ENCODE results near the gene BNIP2. TPM values are rescaled to one million over a fixed set of nuclear protein-coding genes. Genes with fewer than 3 reads are reported as not detected.
A peak's percentile ranks its signal among the peaks of the same experiment; 100 is the strongest.

The BNIP2 gene
- total and polyA plus RNA-seq, 2 of the 13 experiments (the other 11 are each of a cell fraction or from before 2014, with no cell fraction given) = 17.4 to 57.6 TPM

GRCh38 chr15:59694779-59695178, 5.7 kb upstream of the BNIP2 start (continued):
- no peak for TF ChIP-seq NR2C2 (CRISPR knock-in tag; IDR thresholded peaks at IDR 0.05; ENCODE audit: borderline replicate concordance)
- no peak for TF ChIP-seq BRD4 (CRISPR knock-in tag; IDR thresholded peaks at IDR 0.05)
- TF ChIP-seq TGIF2 (CRISPR knock-in tag; IDR thresholded peaks at IDR 0.05) = no peak
- TF ChIP-seq ZNF782 (CRISPR knock-in tag; IDR thresholded peaks at IDR 0.05; ENCODE audit: borderline replicate concordance) = no peak
- no peak for TF ChIP-seq ATF7-NPFF (CRISPR knock-in tag; IDR thresholded peaks at IDR 0.05; ENCODE audit: low read depth)
- no peak for TF ChIP-seq HNRNPUL1 (IDR thresholded peaks at IDR 0.05; ENCODE audit: low read depth, low read length)
- TF ChIP-seq, protein P1, sequence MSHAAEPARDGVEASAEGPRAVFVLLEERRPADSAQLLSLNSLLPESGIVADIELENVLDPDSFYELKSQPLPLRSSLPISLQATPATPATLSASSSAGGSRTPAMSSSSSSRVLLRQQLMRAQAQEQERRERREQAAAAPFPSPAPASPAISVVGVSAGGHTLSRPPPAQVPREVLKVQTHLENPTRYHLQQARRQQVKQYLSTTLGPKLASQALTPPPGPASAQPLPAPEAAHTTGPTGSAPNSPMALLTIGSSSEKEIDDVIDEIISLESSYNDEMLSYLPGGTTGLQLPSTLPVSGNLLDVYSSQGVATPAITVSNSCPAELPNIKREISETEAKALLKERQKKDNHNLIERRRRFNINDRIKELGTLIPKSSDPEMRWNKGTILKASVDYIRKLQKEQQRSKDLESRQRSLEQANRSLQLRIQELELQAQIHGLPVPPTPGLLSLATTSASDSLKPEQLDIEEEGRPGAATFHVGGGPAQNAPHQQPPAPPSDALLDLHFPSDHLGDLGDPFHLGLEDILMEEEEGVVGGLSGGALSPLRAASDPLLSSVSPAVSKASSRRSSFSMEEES (CRISPR knock-in tag; IDR thresholded peaks at IDR 0.05) = no peak
- no peak for TF ChIP-seq ZNF879 (CRISPR knock-in tag; IDR thresholded peaks at IDR 0.05)
- TF ChIP-seq E2F2 (CRISPR knock-in tag; IDR thresholded peaks at IDR 0.05; ENCODE audit: borderline replicate concordance) = no peak

DNA sequence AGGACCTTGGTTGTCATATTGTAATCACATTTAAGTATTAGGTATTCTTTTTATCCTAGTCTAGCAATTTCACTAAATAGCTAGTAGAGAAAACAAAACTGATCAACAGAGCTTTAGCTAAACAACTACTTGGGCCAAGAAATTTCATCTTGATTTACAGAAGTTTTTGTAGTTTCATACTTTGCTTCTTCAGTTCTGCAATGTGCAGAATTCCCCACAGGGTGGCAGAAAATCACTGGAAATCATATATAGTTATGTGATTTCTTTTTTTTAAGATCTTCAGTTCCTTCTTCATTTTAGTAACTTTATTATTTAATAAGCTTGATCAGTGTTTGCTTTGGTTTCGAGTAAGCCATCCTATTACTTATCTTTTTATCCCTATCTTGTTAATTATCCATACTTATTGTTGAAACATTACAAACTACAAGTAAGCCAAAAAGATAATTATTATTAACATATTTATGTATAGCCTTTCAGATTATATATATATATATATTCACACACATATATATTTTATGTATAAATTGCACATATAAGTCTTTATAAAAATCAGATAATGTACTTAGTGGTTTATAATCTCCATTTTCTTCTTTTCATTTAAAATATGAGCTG, 2.2 kb upstream of the BNIP2 start:
- FAIRE-seq = peak; percentile 52
- H3K9me3 ChIP-seq (ENCODE audit: low read length) = no peaks in the 10 kb centered on the region
- WGBS (ENCODE audit: low lambda C conversion rate) = 0% methylated on average over 1 of the region's 1 CpG
- H3K79me2 ChIP-seq (ENCODE audit: insufficient read depth, low read length) = peaks cover 24% of the 10 kb centered on the region
- no TSS peak for BruUV-seq (replicated peaks)
- TF ChIP-seq, protein P2, sequence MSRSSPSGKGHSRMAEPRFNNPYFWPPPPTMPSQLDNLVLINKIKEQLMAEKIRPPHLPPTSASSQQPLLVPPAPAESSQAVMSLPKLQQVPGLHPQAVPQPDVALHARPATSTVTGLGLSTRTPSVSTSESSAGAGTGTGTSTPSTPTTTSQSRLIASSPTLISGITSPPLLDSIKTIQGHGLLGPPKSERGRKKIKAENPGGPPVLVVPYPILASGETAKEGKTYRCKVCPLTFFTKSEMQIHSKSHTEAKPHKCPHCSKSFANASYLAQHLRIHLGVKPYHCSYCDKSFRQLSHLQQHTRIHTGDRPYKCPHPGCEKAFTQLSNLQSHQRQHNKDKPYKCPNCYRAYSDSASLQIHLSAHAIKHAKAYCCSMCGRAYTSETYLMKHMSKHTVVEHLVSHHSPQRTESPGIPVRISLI (CRISPR knock-in tag; IDR thresholded peaks at IDR 0.05; ENCODE audit: borderline replicate concordance) = 0 out of 2 replicates have a peak, but pooled peaks have one; percentile 33
- TF ChIP-seq CTCF (CRISPR knock-in tag; IDR thresholded peaks at IDR 0.05) (peak; percentile 36), STAG1 (CRISPR knock-in tag; IDR thresholded peaks at IDR 0.05) (peak; percentile 55), NAIF1 (CRISPR knock-in tag; IDR thresholded peaks at IDR 0.05; ENCODE audit: borderline replicate concordance) (no peak)
- CTCF ChIA-PET (ENCODE audit: low intra/inter-chr PET ratio, low total read pairs) = interaction anchor here (0.9 to 1.9 kb wide), 2 partner anchors 489 to 635 kb away, joined by 4 to 8 read pairs; no protein-coding TSS in a partner anchor
- H3K9ac ChIP-seq (ENCODE audit: insufficient read depth, low read depth, low read length) = no peak overlapping the region
- in situ Hi-C loops (cut with HindIII; ENCODE audit: extremely low pct_ligation_motif_present, low pct_unique_long_range_greater_than_20kb) = loop anchor here (25.0 kb wide), 1 partner anchor 771 kb away; no protein-coding TSS in a partner anchor
- peaks cover 1 to 3% of the 10 kb centered on the region in 2 experiments; a peak in 3 of 5 replicates for H3K36me3 ChIP-seq (replicated peaks in 1 of 2; ENCODE audit: control insufficient read depth in 1 of 2, insufficient read depth in 2 of 2, low read length in 2 of 2)
- intact Hi-C loops (cut with micrococcal nuclease; ENCODE audit: unreplicated experiment) = loop anchor here (2.0 kb wide), 1 partner anchor 636 kb away; no protein-coding TSS in a partner anchor
- H2AFZ ChIP-seq (ENCODE audit: low read length) = no peak overlapping the region
- no peak overlapping the region for H3K4me2 ChIP-seq (ENCODE audit: low read depth, low read length)
- H4K20me1 ChIP-seq (ENCODE audit: insufficient read depth, low read length) = peaks cover 17% of the 10 kb centered on the region
- no peak overlapping the region for H3K27ac ChIP-seq (ENCODE audit: extremely low read length, insufficient read depth, low read length)
- H3K4me1 ChIP-seq (ENCODE audit: insufficient read depth, low read length) = peaks cover 32% of the 10 kb centered on the region
- DNase-seq (ENCODE audit: low spot score) = peak; percentile 28
- POLR2A ChIA-PET = no interaction called here
- no peak overlapping the region for H3K4me3 ChIP-seq (replicated peaks in 1 of 3; ENCODE audit: insufficient read depth in 1 of 3, low read depth in 2 of 3, low read length in 3 of 3)
- H3K27me3 ChIP-seq (ENCODE audit: control insufficient read depth in 1 of 2, insufficient read depth in 2 of 2, low read length in 2 of 2) = no peaks in the 10 kb centered on the region; a peak in 3 of 5 replicates
- no peak for ATAC-seq
